ENCODE data around the gene MAP1LC3B2.

Gene MAP1LC3B2

GRCh38 chr12:116524311-116524710, 34.9 kb upstream of the MAP1LC3B2 start:
- no peaks in the 10 kb centered on the region for H3K27me3 ChIP-seq (ENCODE audit: insufficient read depth, poor library complexity, severe bottlenecking)
- H3K27ac ChIP-seq (replicated peaks) = no peak overlapping the region
- DNase-seq (ENCODE audit: low read depth in 1 of 2, low spot score in 1 of 2) = no peak
- H3K4me3 ChIP-seq (replicated peaks; ENCODE audit: insufficient read depth, low read length) = no peak overlapping the region
- no peak for TF ChIP-seq SPI1 (IDR thresholded peaks at IDR 0.05; ENCODE audit: borderline replicate concordance, low read depth)
- TF ChIP-seq REST (IDR thresholded peaks at IDR 0.05; ENCODE audit: insufficient replicate concordance, low read depth) = no peak
- TF ChIP-seq CTCF (IDR thresholded peaks at IDR 0.05; ENCODE audit: insufficient read depth, low read length) = no peak
- no peak for TF ChIP-seq GABPA (IDR thresholded peaks at IDR 0.05; ENCODE audit: low read depth)
- no peak for TF ChIP-seq POLR2AphosphoS5 (IDR thresholded peaks at IDR 0.05; ENCODE audit: low read depth)

- H3K4me3 ChIP-seq (replicated peaks; ENCODE audit: insufficient read depth, low read length) = no peak overlapping the region
- TF ChIP-seq CTCF (IDR thresholded peaks at IDR 0.05; ENCODE audit: insufficient read depth, low read length) (no peak), SPI1 (IDR thresholded peaks at IDR 0.05; ENCODE audit: borderline replicate concordance, low read depth) (no peak), POLR2AphosphoS5 (IDR thresholded peaks at IDR 0.05; ENCODE audit: low read depth) (no peak), REST (IDR thresholded peaks at IDR 0.05; ENCODE audit: insufficient replicate concordance, low read depth) (no peak), GABPA (IDR thresholded peaks at IDR 0.05; ENCODE audit: low read depth) (no peak)
- no peaks in the 10 kb centered on the region for H3K27me3 ChIP-seq (ENCODE audit: insufficient read depth, poor library complexity, severe bottlenecking)
- DNase-seq (ENCODE audit: low read depth in 1 of 2, low spot score in 1 of 2) = no peak
- no peak overlapping the region for H3K27ac ChIP-seq (replicated peaks)
Observed at GRCh38 chr12:116524964-116525379, 34.2 kb upstream of the MAP1LC3B2 start.

- Histone ChIP-seq H3K27ac (replicated peaks) (no peak overlapping the region), H3K4me3 (replicated peaks; ENCODE audit: insufficient read depth, low read length) (no peak overlapping the region), H3K27me3 (ENCODE audit: insufficient read depth, poor library complexity, severe bottlenecking) (no peaks in the 10 kb centered on the region)
- TF ChIP-seq REST (IDR thresholded peaks at IDR 0.05; ENCODE audit: insufficient replicate concordance, low read depth) (no peak), POLR2AphosphoS5 (IDR thresholded peaks at IDR 0.05; ENCODE audit: low read depth) (no peak), CTCF (IDR thresholded peaks at IDR 0.05; ENCODE audit: insufficient read depth, low read length) (no peak), GABPA (IDR thresholded peaks at IDR 0.05; ENCODE audit: low read depth) (no peak), SPI1 (IDR thresholded peaks at IDR 0.05; ENCODE audit: borderline replicate concordance, low read depth) (no peak)
- no peak for DNase-seq (ENCODE audit: low read depth in 1 of 2, low spot score in 1 of 2)
Observed at GRCh38 chr12:116525418-116526001, 33.7 kb upstream of the MAP1LC3B2 start.
